Activated B cell treated with CpG ODN at 0.5 μM for 24 hours (primary cell): ENCODE data around the gene ZNF277. TPM values are rescaled to one million over a fixed set of nuclear protein-coding genes. Genes with fewer than 3 reads are reported as not detected.

Source experiments
- ATAC-seq: fragments of 200-7000 bp; cut with Tn5 transposase; one replicate; pipeline ENCODE4 v1.10.0; 2021; ENCODE audit warnings: low read depth, mild to moderate bottlenecking, moderate library complexity
- CTCF ChIA-PET: fragments of 350-600 bp; sonication (Branson Sonifier 250); formaldehyde crosslinking; loops from one replicate; lab custom pipeline; 2021; ENCODE audit warnings: antibody characterized with exemption; lab: Charles Lee
- POLR2A ChIA-PET: fragments of 350-600 bp; sonication (Branson Sonifier 250); formaldehyde crosslinking; loops from one replicate; lab custom pipeline; 2021; ENCODE audit warnings: antibody characterized with exemption; lab: Charles Lee
- DNase-seq: peaks from one replicate; pipeline ENCODE4 v3.0.0; 2022
- H3K27ac Mint-ChIP-seq: one replicate; pipeline ENCODE4 v1.8.0; 2020; ENCODE audit warnings: mixed read lengths
- H3K27me3 Mint-ChIP-seq: one replicate; pipeline ENCODE4 v1.8.0; 2021; ENCODE audit warnings: mixed read lengths
- H3K36me3 Mint-ChIP-seq: one replicate; pipeline ENCODE4 v1.8.0; 2021; ENCODE audit warnings: low read depth, mixed read lengths
- H3K4me1 Mint-ChIP-seq: one replicate; pipeline ENCODE4 v1.8.0; 2021; ENCODE audit warnings: mixed read lengths
- H3K4me3 Mint-ChIP-seq: one replicate; pipeline ENCODE4 v1.8.0; 2020; ENCODE audit warnings: mild to moderate bottlenecking, mixed read lengths
- H3K9me3 Mint-ChIP-seq: one replicate; pipeline ENCODE4 v1.8.0; 2020; ENCODE audit warnings: mixed read lengths
- intact Hi-C: fragments of 100-400 bp; cut with micrococcal nuclease; formaldehyde crosslinking; loops from one replicate; pipeline ENCODE4 v1.15.1; 2024
- total RNA-seq: library from RNA; stranded (reverse); gene quantifications from 2 replicates; pipeline ENCODE4 v1.2.3, GENCODE V29; 2022
- TF ChIP-seq, protein P1 (sequence below): fragments of 200-600 bp; IDR thresholded peaks from one replicate; pipeline ENCODE4 v1.8.0; 2022; ENCODE audit warnings: antibody characterized with exemption, mild to moderate bottlenecking

The ZNF277 gene
- total RNA-seq, 1 donor from 2014 or later, result 12.6 TPM

DNA sequence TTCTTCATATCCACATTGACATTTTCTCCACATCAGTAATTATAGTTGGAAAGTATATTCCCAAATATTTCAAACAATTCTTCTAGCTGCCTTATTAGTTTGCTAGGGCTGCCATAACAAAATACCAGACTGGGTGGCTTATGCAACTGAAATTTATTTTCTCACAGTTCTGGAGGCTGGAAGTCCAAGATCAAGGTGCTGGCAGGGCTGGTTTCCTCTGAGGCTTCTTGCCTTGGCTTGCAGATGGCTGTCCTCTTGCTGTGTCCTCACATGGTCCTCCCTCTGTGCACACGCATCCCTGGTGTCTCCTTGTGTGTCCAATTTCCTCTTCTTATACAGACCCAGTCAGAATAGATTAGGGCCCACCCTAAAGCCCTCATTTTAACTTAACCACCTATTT lies 34.8 kb upstream of the ZNF277 start:
- no peaks in the 10 kb centered on the region for H3K36me3 Mint-ChIP-seq
- POLR2A ChIA-PET, result no interaction called here
- H3K27ac Mint-ChIP-seq, result no peak overlapping the region
- no peaks in the 10 kb centered on the region for H3K4me1 Mint-ChIP-seq
- intact Hi-C loops, result loop anchor here (10.0 kb wide), 1 partner anchor 63 kb away; no protein-coding TSS in a partner anchor
- ATAC-seq, result no peak
- H3K9me3 Mint-ChIP-seq, result no peaks in the 10 kb centered on the region
- TF ChIP-seq, protein P1, sequence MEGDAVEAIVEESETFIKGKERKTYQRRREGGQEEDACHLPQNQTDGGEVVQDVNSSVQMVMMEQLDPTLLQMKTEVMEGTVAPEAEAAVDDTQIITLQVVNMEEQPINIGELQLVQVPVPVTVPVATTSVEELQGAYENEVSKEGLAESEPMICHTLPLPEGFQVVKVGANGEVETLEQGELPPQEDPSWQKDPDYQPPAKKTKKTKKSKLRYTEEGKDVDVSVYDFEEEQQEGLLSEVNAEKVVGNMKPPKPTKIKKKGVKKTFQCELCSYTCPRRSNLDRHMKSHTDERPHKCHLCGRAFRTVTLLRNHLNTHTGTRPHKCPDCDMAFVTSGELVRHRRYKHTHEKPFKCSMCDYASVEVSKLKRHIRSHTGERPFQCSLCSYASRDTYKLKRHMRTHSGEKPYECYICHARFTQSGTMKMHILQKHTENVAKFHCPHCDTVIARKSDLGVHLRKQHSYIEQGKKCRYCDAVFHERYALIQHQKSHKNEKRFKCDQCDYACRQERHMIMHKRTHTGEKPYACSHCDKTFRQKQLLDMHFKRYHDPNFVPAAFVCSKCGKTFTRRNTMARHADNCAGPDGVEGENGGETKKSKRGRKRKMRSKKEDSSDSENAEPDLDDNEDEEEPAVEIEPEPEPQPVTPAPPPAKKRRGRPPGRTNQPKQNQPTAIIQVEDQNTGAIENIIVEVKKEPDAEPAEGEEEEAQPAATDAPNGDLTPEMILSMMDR, result no peak
- DNase-seq, result no peak
- H3K4me3 Mint-ChIP-seq, result no peak overlapping the region
- CTCF ChIA-PET, result no interaction called here
- H3K27me3 Mint-ChIP-seq, result peaks cover 14% of the 10 kb centered on the region

DNA sequence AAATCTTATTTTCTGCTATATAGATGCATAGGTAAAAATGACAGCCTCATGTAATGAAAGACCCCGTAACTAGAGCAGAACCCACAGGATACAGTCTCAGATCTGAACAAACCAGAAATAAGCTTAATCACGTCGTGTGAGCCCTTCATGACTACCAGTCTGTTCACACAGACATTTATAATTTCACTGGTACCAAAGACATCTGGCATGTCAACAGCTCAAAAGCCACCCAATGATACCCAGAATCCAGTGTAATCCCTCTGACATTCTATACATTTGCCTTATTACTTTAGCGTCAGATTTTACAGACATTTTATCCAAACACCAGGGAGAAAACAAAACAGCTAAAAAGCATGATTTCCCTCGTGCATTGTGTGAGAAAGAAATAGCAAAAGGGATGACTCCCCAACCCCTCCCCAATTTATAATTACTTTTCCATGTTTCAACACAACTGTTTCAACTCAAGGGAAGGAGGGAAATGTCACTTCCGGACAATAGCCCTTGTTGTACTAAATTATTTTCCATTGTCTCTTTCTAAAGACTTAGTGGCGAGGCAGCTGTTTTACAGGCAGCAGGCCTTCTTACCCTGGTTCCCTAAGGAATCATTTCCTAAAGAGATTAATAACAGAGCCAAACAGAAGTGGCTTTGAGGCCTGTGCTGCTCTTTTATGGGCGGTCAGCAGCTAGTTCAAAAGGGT lies 33.5 kb upstream of the ZNF277 start:
- no peaks in the 10 kb centered on the region for H3K4me1 Mint-ChIP-seq
- H3K4me3 Mint-ChIP-seq, result no peak overlapping the region
- ATAC-seq, result no peak
- no peaks in the 10 kb centered on the region for H3K36me3 Mint-ChIP-seq
- no peaks in the 10 kb centered on the region for H3K9me3 Mint-ChIP-seq
- no peak overlapping the region for H3K27ac Mint-ChIP-seq
- intact Hi-C loops, result loop anchor here (10.0 kb wide), 1 partner anchor 62 kb away; no protein-coding TSS in a partner anchor
- DNase-seq, result no peak
- ChIA-PET CTCF (no interaction called here), POLR2A (no interaction called here)
- peaks cover 16% of the 10 kb centered on the region for H3K27me3 Mint-ChIP-seq
- TF ChIP-seq, protein P1, result no peak

DNA sequence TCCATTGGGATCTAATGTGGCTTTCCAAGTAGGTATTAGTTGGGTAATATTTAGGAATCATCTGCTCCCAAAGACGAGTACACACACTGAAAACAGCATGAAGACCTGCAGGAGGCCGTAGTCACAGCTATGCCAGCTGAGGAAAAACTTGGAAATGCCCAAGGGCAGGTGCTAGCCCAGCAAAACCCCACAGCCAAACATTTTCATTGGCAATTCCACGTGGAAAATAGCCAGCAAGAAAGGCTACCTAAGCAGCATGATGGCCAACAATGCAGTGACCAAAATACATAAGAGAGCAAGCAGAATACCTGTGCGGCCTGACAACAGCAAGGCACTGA lies 33.0 kb upstream of the ZNF277 start:
- peaks cover 19% of the 10 kb centered on the region for H3K27me3 Mint-ChIP-seq
- no peak overlapping the region for H3K4me3 Mint-ChIP-seq

DNA sequence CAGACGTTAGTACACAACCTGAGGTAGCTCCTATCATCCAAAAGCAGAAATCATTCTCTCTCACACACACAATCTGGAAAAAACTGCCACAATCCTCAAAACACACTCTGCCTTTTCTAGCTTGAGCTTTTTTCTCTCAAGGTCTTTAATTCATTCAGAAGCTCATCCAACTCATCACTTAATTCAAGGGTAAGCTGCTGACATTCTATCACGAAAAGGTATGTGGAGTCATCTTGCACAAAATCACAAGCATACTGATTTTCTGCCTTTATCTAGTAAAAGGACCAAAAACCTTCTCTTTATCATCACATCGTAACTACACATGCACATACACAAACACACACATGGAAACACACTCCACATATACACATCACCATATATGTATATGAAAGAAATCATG lies 32.3 kb upstream of the ZNF277 start:
- DNase-seq (no peak), ATAC-seq (no peak)
- intact Hi-C loops, result loop anchor here (10.0 kb wide), 1 partner anchor 61 kb away; no protein-coding TSS in a partner anchor
- TF ChIP-seq, protein P1, result no peak
- ChIA-PET CTCF (no interaction called here), POLR2A (no interaction called here)
- Mint-ChIP-seq H3K27ac (no peak overlapping the region), H3K4me3 (no peak overlapping the region), H3K36me3 (no peaks in the 10 kb centered on the region), H3K9me3 (no peaks in the 10 kb centered on the region), H3K4me1 (no peaks in the 10 kb centered on the region), H3K27me3 (peaks cover 16% of the 10 kb centered on the region)

More for the DNA sequence above, 33.0 kb upstream of the ZNF277 start:
- no peak for DNase-seq
- Mint-ChIP-seq H3K9me3 (no peaks in the 10 kb centered on the region), H3K4me1 (no peaks in the 10 kb centered on the region), H3K27ac (no peak overlapping the region), H3K36me3 (no peaks in the 10 kb centered on the region)
- TF ChIP-seq, protein P1, result no peak
- CTCF ChIA-PET, result no interaction called here
- ATAC-seq, result no peak
- POLR2A ChIA-PET, result no interaction called here
- intact Hi-C loops, result loop anchor here (10.0 kb wide), 1 partner anchor 61 kb away; no protein-coding TSS in a partner anchor

DNA sequence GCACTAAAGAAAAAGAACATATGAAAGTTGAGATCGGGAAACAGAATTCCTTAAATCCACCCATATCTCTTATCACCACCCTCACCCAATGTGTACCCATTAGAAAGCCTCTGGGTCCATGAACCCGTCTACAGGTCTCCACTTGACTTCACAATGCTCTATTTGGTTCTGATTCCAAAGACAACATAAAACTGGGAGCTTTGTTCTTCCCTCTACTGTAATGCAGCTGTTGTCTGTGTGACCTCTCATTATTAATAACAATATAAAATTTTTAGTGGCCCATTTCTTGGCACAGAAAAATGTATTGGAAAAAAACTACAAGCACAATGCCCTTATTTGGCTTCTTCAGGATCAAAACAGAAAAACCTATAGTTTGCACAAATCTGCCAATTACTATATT lies 30.3 kb upstream of the ZNF277 start:
- H3K9me3 Mint-ChIP-seq, result no peaks in the 10 kb centered on the region
- TF ChIP-seq, protein P1, result no peak
- H3K36me3 Mint-ChIP-seq, result no peaks in the 10 kb centered on the region
- POLR2A ChIA-PET, result no interaction called here
- H3K27me3 Mint-ChIP-seq, result peaks cover 15% of the 10 kb centered on the region
- no peaks in the 10 kb centered on the region for H3K4me1 Mint-ChIP-seq
- intact Hi-C loops, result loop anchor here (10.0 kb wide), 1 partner anchor 59 kb away; no protein-coding TSS in a partner anchor
- CTCF ChIA-PET, result no interaction called here
- no peak for DNase-seq
- no peak overlapping the region for H3K27ac Mint-ChIP-seq
- no peak overlapping the region for H3K4me3 Mint-ChIP-seq
- ATAC-seq, result no peak
